CD14-positive monocyte (primary cell): ENCODE results near the gene KCNMB1. TPM values are rescaled to one million over a fixed set of nuclear protein-coding genes. Genes with fewer than 3 reads are reported as not detected.

Experiments
- DNase-seq, 3 donors: peaks; one replicate each; pipeline ENCODE4 v3.0.0-alpha.2; 2011 to 2022
- H2AFZ ChIP-seq: 2 replicates; pipeline ENCODE4 v1.6.0; 2012; ENCODE audit warnings: mild to moderate bottlenecking, low read depth, low read length, inconsistent platforms; ENCODE audit not compliant: insufficient read depth, poor library complexity, severe bottlenecking
- H3K27ac ChIP-seq, 2 donors: 1 replicate in 1 of 2; 2 replicates in 1 of 2; pipeline ENCODE4 v1.5.1; 2012 to 2013; ENCODE audit warnings: low read length in 2 of 2, control low read depth in 1 of 2, inconsistent platforms in 1 of 2, low read depth in 1 of 2, mild to moderate bottlenecking in 1 of 2
- H3K27me3 ChIP-seq, 2 donors: one replicate each; pipeline versions ENCODE4 v1.6.0 to v1.6.1; 2011 to 2013; ENCODE audit warnings: low read length in 2 of 2; ENCODE audit not compliant: control insufficient read depth in 2 of 2, insufficient read depth in 2 of 2
- H3K36me3 ChIP-seq, 2 donors: replicated peaks in 1 of 2; 1 replicate in 1 of 2; 2 replicates in 1 of 2; pipeline versions ENCODE4 v1.5.1 to v1.6.1; 2012 to 2013; ENCODE audit warnings: low read length in 2 of 2, control low read depth in 1 of 2, inconsistent platforms in 1 of 2, mild to moderate bottlenecking in 1 of 2; ENCODE audit not compliant: insufficient read depth in 2 of 2, control insufficient read depth in 1 of 2
- H3K4me1 ChIP-seq, 2 donors: 1 replicate in 1 of 2; 2 replicates in 1 of 2; pipeline versions ENCODE4 v1.5.1 to v1.6.1; 2012 to 2013; ENCODE audit warnings: low read length in 2 of 2, control low read depth in 1 of 2, inconsistent platforms in 1 of 2, mild to moderate bottlenecking in 1 of 2, moderate library complexity in 1 of 2; ENCODE audit not compliant: insufficient read depth in 2 of 2, control insufficient read depth in 1 of 2
- H3K4me2 ChIP-seq: replicated peaks from 2 replicates; pipeline ENCODE3; 2012; ENCODE audit warnings: low read length, moderate library complexity, mild to moderate bottlenecking; ENCODE audit not compliant: poor library complexity, severe bottlenecking; ENCODE audit errors: extremely low read depth
- H3K4me3 ChIP-seq, 3 experiments: fragments of 200-600 bp in 1 of 3; sonication (generic) in 1 of 3; replicated peaks in 1 of 3; 1 replicate in 2 of 3; 2 replicates in 1 of 3; pipeline ENCODE4 v1.5.1; 2011 to 2013; ENCODE audit warnings: low read length in 3 of 3, mild to moderate bottlenecking in 3 of 3, control low read depth in 2 of 3, low read depth in 2 of 3, inconsistent platforms in 1 of 3, moderate library complexity in 1 of 3
- H3K79me2 ChIP-seq: 2 replicates; pipeline ENCODE4 v1.6.0; 2012; ENCODE audit warnings: mild to moderate bottlenecking, control low read depth, inconsistent platforms, low read length, moderate library complexity; ENCODE audit not compliant: insufficient read depth
- H3K9ac ChIP-seq: 2 replicates; pipeline ENCODE4 v1.6.0; 2017; ENCODE audit warnings: low read length, mild to moderate bottlenecking; ENCODE audit not compliant: insufficient read depth, poor library complexity, severe bottlenecking
- H3K9me3 ChIP-seq, 2 donors: replicated peaks in 1 of 2; 1 replicate in 1 of 2; 2 replicates in 1 of 2; pipeline versions ENCODE4 v1.5.1 to v1.6.1; 2012 to 2013; ENCODE audit warnings: low read length in 2 of 2, control low read depth in 1 of 2; ENCODE audit not compliant: control insufficient read depth in 1 of 2, insufficient read depth in 1 of 2
- H4K20me1 ChIP-seq: 2 replicates; pipeline ENCODE4 v1.6.0; 2012; ENCODE audit warnings: mild to moderate bottlenecking, low read length, control low read depth, moderate library complexity; ENCODE audit not compliant: insufficient read depth
- H3K27ac Mint-ChIP-seq, 7 donors: one replicate each; pipeline ENCODE4 v1.8.0; 2020; ENCODE audit warnings: mild to moderate bottlenecking in 7 of 7, mixed read lengths in 7 of 7, moderate library complexity in 6 of 7, inconsistent platforms in 2 of 7
- H3K27me3 Mint-ChIP-seq, 3 donors: one replicate each; pipeline ENCODE4 v1.8.0; 2021 to 2022; ENCODE audit warnings: low read depth in 3 of 3, mild to moderate bottlenecking in 3 of 3, mixed read lengths in 3 of 3, moderate library complexity in 3 of 3, inconsistent platforms in 1 of 3
- H3K36me3 Mint-ChIP-seq, 2 donors: one replicate each; pipeline ENCODE4 v1.8.0; 2020; ENCODE audit warnings: mixed read lengths in 2 of 2, inconsistent platforms in 1 of 2, mild to moderate bottlenecking in 1 of 2
- H3K4me1 Mint-ChIP-seq: one replicate; pipeline ENCODE4 v1.8.0; 2020; ENCODE audit warnings: mild to moderate bottlenecking, mixed read lengths
- H3K4me3 Mint-ChIP-seq, 2 donors: one replicate each; pipeline ENCODE4 v1.8.0; 2020; ENCODE audit warnings: mild to moderate bottlenecking in 2 of 2, mixed read lengths in 2 of 2, moderate library complexity in 1 of 2
- H3K9me3 Mint-ChIP-seq, 7 donors: one replicate each; pipeline ENCODE4 v1.8.0; 2020 to 2022; ENCODE audit warnings: mixed read lengths in 7 of 7, mild to moderate bottlenecking in 6 of 7, moderate library complexity in 6 of 7, inconsistent platforms in 2 of 7
- WGBS: methylation state at CpG from one replicate; pipeline ENCODE4 v1.1.5; 2013; ENCODE audit warnings: missing lambda C conversion rate; ENCODE audit not compliant: insufficient coverage; 5-methylcytosine and 5-hydroxymethylcytosine counted together
- intact Hi-C, 2 donors: fragments of 100-400 bp; cut with micrococcal nuclease; formaldehyde crosslinking; loops; one replicate each; pipeline versions ENCODE4 v1.15.0 to v1.15.1; 2023
- polyA plus RNA-seq, 3 donors: library from polyadenylated mRNA; depleted of rRNA in 1 of 3; unstranded in 2 of 3; stranded (reverse) in 1 of 3; fragments of 300-500 nt in 2 of 3; fragments of >200 nt in 1 of 3; fragmentation: Illumina TruSeq in 2 of 3; gene quantifications; 1 replicate in 2 of 3; 2 replicates in 1 of 3; pipeline ENCODE4 v1.2.3, GENCODE V29; 2012 to 2021
- TF ChIP-seq, protein P1 (sequence below): fragments of 200-600 bp; IDR thresholded peaks from one replicate; pipeline ENCODE4 v1.8.0; 2022; ENCODE audit warnings: antibody characterized with exemption, mild to moderate bottlenecking

The KCNMB1 gene
- polyA plus RNA-seq, 3 donors: 0.79 to 20.8 (median 1.2) TPM

GRCh38 chr5:170365831-170366230 lies 23.3 kb downstream of the KCNMB1 start:
- intact Hi-C loops: no loop called here
- no peak overlapping the region for H3K4me3 Mint-ChIP-seq
- peak overlapping the region in 5 of 7 donors; percentile 18 to 99 (median 85) for H3K27ac Mint-ChIP-seq
- peak overlapping the region in 1 of 2 donors; percentile 96 for H3K27ac ChIP-seq
- TF ChIP-seq, protein P1, sequence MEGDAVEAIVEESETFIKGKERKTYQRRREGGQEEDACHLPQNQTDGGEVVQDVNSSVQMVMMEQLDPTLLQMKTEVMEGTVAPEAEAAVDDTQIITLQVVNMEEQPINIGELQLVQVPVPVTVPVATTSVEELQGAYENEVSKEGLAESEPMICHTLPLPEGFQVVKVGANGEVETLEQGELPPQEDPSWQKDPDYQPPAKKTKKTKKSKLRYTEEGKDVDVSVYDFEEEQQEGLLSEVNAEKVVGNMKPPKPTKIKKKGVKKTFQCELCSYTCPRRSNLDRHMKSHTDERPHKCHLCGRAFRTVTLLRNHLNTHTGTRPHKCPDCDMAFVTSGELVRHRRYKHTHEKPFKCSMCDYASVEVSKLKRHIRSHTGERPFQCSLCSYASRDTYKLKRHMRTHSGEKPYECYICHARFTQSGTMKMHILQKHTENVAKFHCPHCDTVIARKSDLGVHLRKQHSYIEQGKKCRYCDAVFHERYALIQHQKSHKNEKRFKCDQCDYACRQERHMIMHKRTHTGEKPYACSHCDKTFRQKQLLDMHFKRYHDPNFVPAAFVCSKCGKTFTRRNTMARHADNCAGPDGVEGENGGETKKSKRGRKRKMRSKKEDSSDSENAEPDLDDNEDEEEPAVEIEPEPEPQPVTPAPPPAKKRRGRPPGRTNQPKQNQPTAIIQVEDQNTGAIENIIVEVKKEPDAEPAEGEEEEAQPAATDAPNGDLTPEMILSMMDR: no peak
- peak; percentile 15 to 27 (median 25) for DNase-seq
- peaks cover 69 to 75% of the 10 kb centered on the region in 2 donors for H3K4me1 ChIP-seq
- H4K20me1 ChIP-seq: no peaks in the 10 kb centered on the region
- no CpG with 5 or more reads among the region's 5 CpGs for WGBS
- no peak overlapping the region for H3K9ac ChIP-seq
- no peaks in the 10 kb centered on the region for H3K36me3 Mint-ChIP-seq
- no peak overlapping the region for H3K4me3 ChIP-seq
- no peak overlapping the region for H2AFZ ChIP-seq
- H3K4me2 ChIP-seq: no peak overlapping the region
- no peaks in the 10 kb centered on the region for H3K79me2 ChIP-seq
- H3K9me3 ChIP-seq: no peaks in the 10 kb centered on the region
- peaks cover 1 to 3% (median 3%) of the 10 kb centered on the region in 3 donors for H3K27me3 Mint-ChIP-seq
- H3K27me3 ChIP-seq: no peaks in the 10 kb centered on the region
- H3K36me3 ChIP-seq: no peaks in the 10 kb centered on the region
- peaks cover 75% of the 10 kb centered on the region for H3K4me1 Mint-ChIP-seq
- peaks cover 0 to 2% (median 0%) of the 10 kb centered on the region in 7 donors for H3K9me3 Mint-ChIP-seq

DNA sequence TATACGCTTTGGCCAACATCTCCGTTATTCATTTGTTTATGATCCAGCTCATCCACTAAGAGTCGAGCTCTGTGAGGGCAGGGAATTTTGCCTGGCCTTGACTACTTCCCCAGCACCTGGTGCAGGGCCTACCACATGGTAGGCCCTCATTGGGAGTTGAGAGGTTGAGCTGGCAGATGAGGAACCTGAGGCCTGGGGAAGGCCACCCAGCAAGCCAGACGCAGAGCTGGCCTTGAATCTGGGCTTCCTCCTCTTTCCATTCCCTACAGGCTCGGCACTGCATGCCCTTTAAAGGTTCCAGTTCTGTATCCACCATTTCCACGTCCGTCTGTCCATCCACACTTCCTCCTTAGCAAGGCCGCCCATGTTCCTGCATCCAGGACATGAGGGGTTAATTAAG lies 24.2 kb downstream of the KCNMB1 start:
- peak; percentile 22 to 52 (median 32) for DNase-seq
- Mint-ChIP-seq H3K36me3 (no peaks in the 10 kb centered on the region), H3K9me3 (no peaks in the 10 kb centered on the region), H3K4me1 (peaks cover 83% of the 10 kb centered on the region), H3K27ac (peak overlapping the region; percentile 90 to 99 (median 96)), H3K4me3 (peak overlapping the region in 1 of 2 donors; percentile 67), H3K27me3 (peaks cover 0 to 3% (median 1%) of the 10 kb centered on the region in 3 donors)
- Histone ChIP-seq H2AFZ (no peak overlapping the region), H3K9me3 (no peaks in the 10 kb centered on the region), H4K20me1 (no peaks in the 10 kb centered on the region), H3K9ac (no peak overlapping the region), H3K4me2 (no peak overlapping the region), H3K27ac (peak overlapping the region; percentile 35 to 96), H3K4me3 (no peak overlapping the region), H3K79me2 (no peaks in the 10 kb centered on the region), H3K4me1 (peaks cover 77 to 84% of the 10 kb centered on the region in 2 donors), H3K27me3 (no peaks in the 10 kb centered on the region), H3K36me3 (no peaks in the 10 kb centered on the region)
- WGBS: 62% methylated on average over 2 of the region's 8 CpGs
- TF ChIP-seq, protein P1: no peak
- intact Hi-C loops: no loop called here
